Stomach smooth muscle (tissue), 2 donors: ENCODE measurements around the gene ZBED5.

Experiments
- H3K27ac ChIP-seq: one replicate; pipeline ENCODE4 v1.7.0; 2013; ENCODE audit warnings: mild to moderate bottlenecking, low read length, inconsistent platforms
- H3K27me3 ChIP-seq, 2 donors: one replicate each; pipeline ENCODE4 v1.7.0; 2013; ENCODE audit warnings: low read length in 2 of 2; ENCODE audit not compliant: insufficient read depth in 2 of 2, control insufficient read depth in 1 of 2
- H3K36me3 ChIP-seq, 2 donors: one replicate each; pipeline ENCODE4 v1.7.0; 2013; ENCODE audit warnings: low read length in 2 of 2; ENCODE audit not compliant: control insufficient read depth in 2 of 2, insufficient read depth in 2 of 2
- H3K4me1 ChIP-seq: one replicate; pipeline ENCODE4 v1.7.0; 2013; ENCODE audit warnings: low read length; ENCODE audit not compliant: control insufficient read depth, insufficient read depth
- H3K4me3 ChIP-seq, 2 donors: one replicate each; pipeline ENCODE4 v1.7.0; 2013; ENCODE audit warnings: low read length in 2 of 2
- H3K9ac ChIP-seq, 2 donors: one replicate each; pipeline ENCODE4 v1.7.0; 2013; ENCODE audit warnings: low read length in 2 of 2, mild to moderate bottlenecking in 1 of 2
- H3K9me3 ChIP-seq, 2 donors: one replicate each; pipeline ENCODE4 v1.7.0; 2013; ENCODE audit warnings: low read length in 2 of 2; ENCODE audit not compliant: control insufficient read depth in 2 of 2
- donor health status: healthy.
- donor health status: Pancreatic carcinoma.

Gene ZBED5

DNA sequence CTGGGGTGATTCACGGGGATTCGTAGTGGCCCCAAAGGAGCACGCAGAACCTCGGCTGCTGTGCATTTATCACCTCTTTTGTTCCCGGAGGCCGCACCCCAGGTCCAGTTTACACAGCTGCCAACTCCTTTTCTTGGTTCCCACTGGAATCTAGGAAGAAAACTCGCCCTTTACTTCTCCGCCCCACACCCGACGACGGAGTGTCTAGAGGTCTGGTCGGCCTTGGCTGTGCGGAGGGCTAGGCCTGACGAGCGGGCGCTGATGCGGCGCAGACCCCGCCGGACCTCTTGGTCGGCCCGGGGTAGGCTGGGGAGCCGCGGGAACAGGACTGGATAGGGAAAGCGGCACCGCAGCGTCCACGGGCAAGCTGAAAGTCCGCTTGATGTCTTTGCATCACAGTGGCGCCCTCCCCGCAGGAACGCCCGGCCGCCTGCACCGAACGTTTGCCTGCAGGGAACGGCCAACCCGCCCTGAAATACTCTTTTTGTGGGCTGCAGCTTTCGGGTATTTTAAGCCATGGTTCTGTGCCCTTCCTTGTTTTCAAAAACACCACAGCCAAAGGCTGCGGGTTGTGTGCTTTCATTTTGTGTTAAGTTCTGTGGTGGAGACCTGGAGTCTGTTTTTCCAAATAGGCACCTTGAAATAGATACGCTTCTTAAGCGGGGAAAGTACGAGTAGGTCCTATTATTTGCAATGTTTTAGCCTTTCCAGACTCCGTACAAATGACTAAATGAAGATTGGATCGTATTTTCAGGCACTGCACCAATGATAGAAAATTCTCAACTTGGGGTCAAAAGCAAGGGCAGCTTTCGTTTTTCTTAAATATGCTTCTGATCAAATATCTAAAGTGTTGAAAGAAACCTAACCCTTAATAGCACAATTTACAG, 829 bp upstream of the ZBED5 start:
- H3K4me1 ChIP-seq: peaks cover 13% of the 10 kb centered on the region
- H3K4me3 ChIP-seq: peak overlapping the region; percentile 95 to 97
- peak overlapping the region; percentile 97 to 99 for H3K9ac ChIP-seq
- H3K27me3 ChIP-seq: no peaks in the 10 kb centered on the region
- H3K9me3 ChIP-seq: no peaks in the 10 kb centered on the region
- H3K27ac ChIP-seq: peak overlapping the region; percentile 98
- H3K36me3 ChIP-seq: peaks cover 11 to 16% of the 10 kb centered on the region in 2 donors

DNA sequence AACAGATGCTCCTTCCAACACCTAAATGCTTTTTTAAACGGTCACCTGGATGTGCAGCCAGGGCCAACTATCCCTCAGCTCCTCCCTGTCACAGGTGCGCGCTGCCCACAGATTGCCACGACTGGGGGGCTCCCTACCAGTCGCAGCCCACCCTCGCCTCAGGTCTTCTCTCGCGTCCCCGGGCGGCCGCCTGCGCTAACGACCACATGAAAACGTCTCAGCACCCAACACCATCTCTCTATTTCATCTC, 469 bp downstream of the ZBED5 start:
- Histone ChIP-seq H3K27me3 (no peaks in the 10 kb centered on the region), H3K4me3 (peak overlapping the region; percentile 95 to 97), H3K4me1 (peaks cover 4% of the 10 kb centered on the region), H3K27ac (peak overlapping the region; percentile 98), H3K9me3 (no peaks in the 10 kb centered on the region), H3K9ac (peak overlapping the region; percentile 97 to 99), H3K36me3 (peaks cover 14 to 24% of the 10 kb centered on the region in 2 donors)

DNA sequence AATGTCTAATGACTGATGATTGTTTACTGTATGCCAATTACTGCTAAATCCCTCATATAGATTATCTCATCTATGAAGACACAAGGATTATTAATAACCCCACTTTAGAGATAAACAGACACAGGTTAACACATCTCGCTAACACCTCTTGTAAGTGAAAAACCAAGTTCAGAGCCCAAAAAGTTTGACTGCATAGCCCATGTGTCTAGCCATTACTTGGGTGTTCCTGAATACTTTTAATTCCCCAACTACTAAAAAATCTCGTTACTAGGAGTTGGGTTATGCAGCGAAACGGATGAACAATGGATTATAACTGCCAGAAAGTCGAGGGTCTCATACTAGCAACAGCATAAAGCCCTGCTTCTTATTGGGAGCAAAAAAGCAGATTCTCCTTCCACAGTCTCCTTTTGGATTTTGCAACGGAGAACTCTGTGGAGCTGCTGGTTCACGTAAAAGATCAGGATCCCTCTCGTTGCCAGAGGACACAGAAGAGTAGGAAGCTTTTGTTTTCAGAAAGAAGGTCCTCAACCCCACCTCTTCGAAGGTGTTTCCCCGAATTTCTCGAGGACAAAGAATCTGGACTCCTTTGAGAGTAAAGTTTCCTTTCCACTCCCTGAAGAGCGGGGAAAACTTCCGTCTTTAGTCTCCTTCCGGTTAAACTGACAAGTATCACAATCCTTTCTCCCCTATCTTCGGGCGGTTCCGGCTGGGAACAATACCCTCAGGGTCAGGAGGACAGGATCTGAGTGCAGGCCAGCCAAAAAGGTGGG, 979 bp downstream of the ZBED5 start:
- H3K4me3 ChIP-seq: peak overlapping the region; percentile 95 to 97
- H3K27ac ChIP-seq: peak overlapping the region; percentile 98
- H3K9me3 ChIP-seq: no peaks in the 10 kb centered on the region
- no peaks in the 10 kb centered on the region for H3K27me3 ChIP-seq
- peak overlapping the region; percentile 97 to 99 for H3K9ac ChIP-seq
- peaks cover 3% of the 10 kb centered on the region for H3K4me1 ChIP-seq
- peaks cover 14 to 30% of the 10 kb centered on the region in 2 donors for H3K36me3 ChIP-seq

DNA sequence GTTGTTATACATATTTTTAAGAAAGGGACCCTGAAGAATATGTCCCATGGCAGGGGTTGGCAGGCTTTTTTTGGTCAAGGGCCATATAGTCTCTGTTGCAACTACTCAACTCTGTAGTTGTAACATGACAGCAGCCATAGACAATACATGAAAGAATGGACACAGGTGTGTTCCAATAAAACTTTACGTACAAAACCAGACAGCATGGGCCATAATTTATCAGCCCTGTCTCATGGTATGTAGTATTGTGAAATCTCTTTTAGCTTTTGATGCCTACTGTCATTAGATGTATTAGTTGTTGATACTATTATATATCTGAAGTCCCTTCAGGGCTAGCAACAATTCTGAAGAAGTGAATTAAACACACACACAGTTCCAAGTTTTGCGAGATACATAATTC, 2.6 kb downstream of the ZBED5 start:
- Histone ChIP-seq H3K9me3 (no peaks in the 10 kb centered on the region), H3K27ac (no peak overlapping the region), H3K4me1 (peaks cover 3% of the 10 kb centered on the region), H3K36me3 (peaks cover 14 to 33% of the 10 kb centered on the region in 2 donors), H3K4me3 (no peak overlapping the region), H3K9ac (no peak overlapping the region), H3K27me3 (no peaks in the 10 kb centered on the region)

DNA sequence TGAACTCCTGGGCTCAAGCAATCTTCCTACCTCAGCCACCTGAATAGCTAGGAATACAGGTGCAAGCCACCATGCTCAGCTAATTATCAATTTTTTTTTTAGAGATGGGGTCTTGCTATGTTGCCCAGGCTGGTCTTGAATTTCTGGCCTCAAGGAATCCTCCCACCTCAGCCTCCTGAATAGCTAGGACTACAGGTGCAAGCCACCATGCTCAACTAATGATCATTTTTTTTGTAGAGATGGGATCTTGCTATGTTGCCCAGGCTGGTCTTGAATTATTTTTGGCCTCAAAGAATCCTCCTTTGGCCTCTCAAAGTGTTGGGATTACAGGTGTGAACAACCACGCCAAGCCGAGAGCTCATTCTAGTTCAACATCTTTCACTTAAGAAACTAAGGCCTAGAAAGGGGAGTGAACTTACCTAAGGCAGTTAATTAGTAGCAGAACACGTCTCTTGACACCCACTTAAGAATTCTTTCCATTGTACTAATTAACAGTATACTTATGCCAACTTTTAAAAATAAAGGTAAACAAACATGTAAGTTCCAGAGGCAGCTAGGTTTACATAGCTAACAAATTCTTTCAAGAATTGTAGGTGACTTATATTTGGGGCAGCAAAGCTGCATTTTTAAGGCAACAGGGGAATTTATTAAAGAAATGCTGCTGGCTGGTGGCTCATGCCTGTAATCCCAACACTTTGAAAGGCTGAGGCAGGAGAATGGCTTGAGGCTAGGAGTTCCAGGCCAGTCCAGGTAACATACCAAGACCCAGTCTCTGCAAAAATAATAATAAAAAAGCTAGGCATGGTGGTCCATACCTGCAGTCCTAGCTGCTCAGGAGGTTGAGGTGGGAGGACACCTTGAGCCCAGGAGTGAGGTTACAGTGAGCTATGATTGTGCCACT, 9.6 kb downstream of the ZBED5 start:
- Histone ChIP-seq H3K4me1 (no peaks in the 10 kb centered on the region), H3K27me3 (no peaks in the 10 kb centered on the region), H3K27ac (no peak overlapping the region), H3K9ac (no peak overlapping the region), H3K9me3 (no peaks in the 10 kb centered on the region), H3K36me3 (peaks cover 0 to 13% of the 10 kb centered on the region in 2 donors), H3K4me3 (no peak overlapping the region)

DNA sequence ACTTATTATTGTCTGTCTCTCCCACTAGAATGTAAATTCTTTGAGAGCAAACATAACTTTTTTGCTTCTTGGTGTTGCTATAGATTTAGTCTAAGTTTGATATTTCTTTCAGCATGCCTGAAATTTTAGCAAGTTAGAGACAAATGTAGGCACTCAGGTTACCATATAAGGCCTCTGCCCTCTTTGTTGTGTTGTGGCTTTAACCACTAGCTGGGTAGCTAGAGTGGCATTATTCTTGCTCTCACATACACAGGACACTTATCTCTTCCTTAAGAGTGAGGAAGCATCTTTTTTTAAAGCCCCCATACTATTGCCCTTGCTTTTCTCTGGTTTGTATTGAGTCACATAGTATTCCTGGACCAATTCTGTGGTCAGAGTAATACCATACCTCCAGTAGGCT, 11.2 kb downstream of the ZBED5 start:
- Histone ChIP-seq H3K9me3 (no peaks in the 10 kb centered on the region), H3K4me1 (no peaks in the 10 kb centered on the region), H3K27me3 (no peaks in the 10 kb centered on the region), H3K9ac (no peak overlapping the region), H3K27ac (no peak overlapping the region), H3K36me3 (peaks cover 0 to 3% of the 10 kb centered on the region in 2 donors), H3K4me3 (no peak overlapping the region)

DNA sequence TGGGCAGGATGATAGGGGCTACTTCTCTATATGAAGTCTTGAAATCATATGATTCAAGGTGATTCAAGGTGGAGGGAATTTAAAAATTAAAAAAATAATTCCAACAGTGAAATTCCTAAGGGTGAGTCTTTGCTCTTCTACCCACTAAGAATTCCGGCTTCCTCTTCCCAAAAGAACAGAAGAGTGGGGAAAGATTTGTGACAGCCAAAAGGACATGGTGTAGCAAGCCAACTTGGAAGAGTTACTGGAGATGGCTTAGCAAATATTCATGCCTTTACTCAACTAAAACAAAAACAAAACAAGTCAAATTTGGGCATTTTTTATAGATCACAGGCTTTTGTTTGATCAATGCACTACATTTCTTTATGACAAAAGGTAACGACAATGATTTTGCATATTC, 12.3 kb downstream of the ZBED5 start:
- Histone ChIP-seq H3K27me3 (no peaks in the 10 kb centered on the region), H3K4me3 (no peak overlapping the region), H3K4me1 (no peaks in the 10 kb centered on the region), H3K27ac (no peak overlapping the region), H3K9ac (no peak overlapping the region), H3K36me3 (no peaks in the 10 kb centered on the region), H3K9me3 (no peaks in the 10 kb centered on the region)

DNA sequence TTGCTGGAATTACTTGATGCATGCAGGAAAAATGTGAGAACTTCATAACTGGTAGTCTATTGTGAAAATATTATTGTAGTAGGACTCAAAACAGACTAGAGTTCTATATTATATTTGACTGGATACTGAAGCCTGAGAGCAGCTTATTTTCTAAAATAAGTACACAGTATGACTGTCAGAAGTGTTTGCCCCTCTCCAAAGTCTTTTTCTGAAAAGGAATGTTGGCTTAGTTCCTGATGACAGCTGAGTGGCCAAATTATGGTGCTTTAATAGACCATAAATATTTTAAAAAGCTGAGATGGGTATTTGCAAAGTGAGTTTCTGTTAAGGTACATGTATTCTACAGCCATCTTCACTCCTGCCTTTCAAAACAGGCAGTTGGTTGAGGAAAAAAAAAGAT, 13.1 kb downstream of the ZBED5 start:
- Histone ChIP-seq H3K4me3 (no peak overlapping the region), H3K27ac (no peak overlapping the region), H3K4me1 (no peaks in the 10 kb centered on the region), H3K27me3 (no peaks in the 10 kb centered on the region), H3K36me3 (no peaks in the 10 kb centered on the region), H3K9me3 (no peaks in the 10 kb centered on the region), H3K9ac (no peak overlapping the region)

DNA sequence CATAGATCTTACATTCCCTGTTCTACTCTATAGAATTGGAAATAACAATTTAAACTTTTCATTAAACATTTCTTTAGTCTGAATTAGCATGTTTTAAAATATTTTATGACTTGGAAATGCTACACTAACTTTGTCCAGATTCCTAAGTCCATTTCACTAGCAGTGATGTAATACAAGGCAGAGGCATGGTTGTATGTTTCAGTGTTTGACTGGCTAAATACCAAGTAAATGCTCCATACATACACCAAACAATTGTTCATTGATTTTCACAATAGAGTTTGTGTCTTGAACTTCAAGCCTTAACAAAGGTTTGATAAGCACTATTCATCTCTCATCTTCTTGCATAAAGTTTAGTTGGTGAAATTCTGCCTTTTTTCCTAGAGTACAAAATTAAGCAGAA, 13.5 kb downstream of the ZBED5 start:
- Histone ChIP-seq H3K9ac (no peak overlapping the region), H3K27ac (no peak overlapping the region), H3K36me3 (no peaks in the 10 kb centered on the region), H3K9me3 (no peaks in the 10 kb centered on the region), H3K4me3 (no peak overlapping the region), H3K27me3 (no peaks in the 10 kb centered on the region), H3K4me1 (no peaks in the 10 kb centered on the region)

DNA sequence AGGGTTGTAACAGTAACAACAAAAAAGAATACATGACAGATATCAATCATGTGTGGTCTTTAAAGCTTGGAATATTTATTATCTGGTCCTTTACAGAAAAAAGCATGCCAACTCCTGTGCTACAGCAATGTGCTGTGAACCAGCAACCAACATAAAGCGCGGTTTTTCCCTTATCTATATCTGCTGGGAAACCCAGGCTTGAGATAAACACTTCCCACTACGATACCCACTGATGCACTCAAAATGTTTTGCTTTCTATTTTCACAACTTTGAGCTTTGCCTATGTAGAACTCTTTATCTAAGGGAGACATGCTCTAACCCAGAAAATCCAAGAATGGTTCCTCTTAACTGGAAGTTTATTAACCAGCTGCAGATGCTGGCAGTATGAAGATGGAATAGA, 19.0 kb downstream of the ZBED5 start:
- Histone ChIP-seq H3K27me3 (no peaks in the 10 kb centered on the region), H3K9me3 (no peaks in the 10 kb centered on the region), H3K27ac (no peak overlapping the region), H3K4me1 (no peaks in the 10 kb centered on the region), H3K4me3 (no peak overlapping the region), H3K36me3 (no peaks in the 10 kb centered on the region), H3K9ac (no peak overlapping the region)
